ENCODE data around the gene ABCE1. TPM values are rescaled to one million over a fixed set of nuclear protein-coding genes. Genes with fewer than 3 reads are reported as not detected.

ABCE1 gene
- polyA plus RNA-seq, 2 of the 4 experiments (the other 2 are of a cell fraction): 113 to 120 TPM

DNA sequence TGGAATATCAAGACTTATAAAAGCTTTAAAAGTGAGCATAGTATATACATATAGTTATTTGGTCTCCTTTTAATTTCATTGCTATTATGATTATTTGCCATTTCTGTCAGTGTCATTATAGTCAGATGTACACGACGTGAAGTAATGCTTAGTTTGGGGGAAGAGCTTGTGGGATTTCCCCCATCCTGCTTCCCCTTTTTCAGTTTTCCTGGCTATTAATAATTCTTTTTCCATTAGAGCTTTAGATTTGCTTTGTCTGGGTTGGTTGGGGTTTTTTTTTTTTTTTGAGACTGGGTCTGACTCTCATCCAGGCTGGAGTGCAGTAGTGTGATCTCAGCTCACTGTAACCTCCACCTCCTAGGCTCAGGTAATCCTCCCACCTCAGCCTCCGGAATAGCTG, 5.4 kb downstream of the ABCE1 start:
- ChIA-PET CTCF (no interaction called here), POLR2A (no interaction called here)
- H3K4me2 ChIP-seq: no peak overlapping the region
- H3K9me3 ChIP-seq: no peaks in the 10 kb centered on the region
- no peak for TF ChIP-seq TP53 (CRISPR knock-in tag; IDR thresholded peaks at IDR 0.05)
- TF ChIP-seq HDAC2 (IDR thresholded peaks at IDR 0.05): no peak
- no peak for TF ChIP-seq ATOH8 (CRISPR knock-in tag; IDR thresholded peaks at IDR 0.05; ENCODE audit: low read depth)
- TF ChIP-seq CBX2 (IDR thresholded peaks at IDR 0.05; ENCODE audit: borderline replicate concordance, low read depth): no peak
- TF ChIP-seq BHLHE40 (IDR thresholded peaks at IDR 0.05; ENCODE audit: low read depth, low read length): no peak
- TF ChIP-seq RARB (CRISPR knock-in tag; IDR thresholded peaks at IDR 0.05): no peak
- no peak for TF ChIP-seq KDM1A (IDR thresholded peaks at IDR 0.05; ENCODE audit: low read depth)
- TF ChIP-seq, protein P1, sequence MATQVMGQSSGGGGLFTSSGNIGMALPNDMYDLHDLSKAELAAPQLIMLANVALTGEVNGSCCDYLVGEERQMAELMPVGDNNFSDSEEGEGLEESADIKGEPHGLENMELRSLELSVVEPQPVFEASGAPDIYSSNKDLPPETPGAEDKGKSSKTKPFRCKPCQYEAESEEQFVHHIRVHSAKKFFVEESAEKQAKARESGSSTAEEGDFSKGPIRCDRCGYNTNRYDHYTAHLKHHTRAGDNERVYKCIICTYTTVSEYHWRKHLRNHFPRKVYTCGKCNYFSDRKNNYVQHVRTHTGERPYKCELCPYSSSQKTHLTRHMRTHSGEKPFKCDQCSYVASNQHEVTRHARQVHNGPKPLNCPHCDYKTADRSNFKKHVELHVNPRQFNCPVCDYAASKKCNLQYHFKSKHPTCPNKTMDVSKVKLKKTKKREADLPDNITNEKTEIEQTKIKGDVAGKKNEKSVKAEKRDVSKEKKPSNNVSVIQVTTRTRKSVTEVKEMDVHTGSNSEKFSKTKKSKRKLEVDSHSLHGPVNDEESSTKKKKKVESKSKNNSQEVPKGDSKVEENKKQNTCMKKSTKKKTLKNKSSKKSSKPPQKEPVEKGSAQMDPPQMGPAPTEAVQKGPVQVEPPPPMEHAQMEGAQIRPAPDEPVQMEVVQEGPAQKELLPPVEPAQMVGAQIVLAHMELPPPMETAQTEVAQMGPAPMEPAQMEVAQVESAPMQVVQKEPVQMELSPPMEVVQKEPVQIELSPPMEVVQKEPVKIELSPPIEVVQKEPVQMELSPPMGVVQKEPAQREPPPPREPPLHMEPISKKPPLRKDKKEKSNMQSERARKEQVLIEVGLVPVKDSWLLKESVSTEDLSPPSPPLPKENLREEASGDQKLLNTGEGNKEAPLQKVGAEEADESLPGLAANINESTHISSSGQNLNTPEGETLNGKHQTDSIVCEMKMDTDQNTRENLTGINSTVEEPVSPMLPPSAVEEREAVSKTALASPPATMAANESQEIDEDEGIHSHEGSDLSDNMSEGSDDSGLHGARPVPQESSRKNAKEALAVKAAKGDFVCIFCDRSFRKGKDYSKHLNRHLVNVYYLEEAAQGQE (IDR thresholded peaks at IDR 0.05): no peak
- TF ChIP-seq, protein P2, sequence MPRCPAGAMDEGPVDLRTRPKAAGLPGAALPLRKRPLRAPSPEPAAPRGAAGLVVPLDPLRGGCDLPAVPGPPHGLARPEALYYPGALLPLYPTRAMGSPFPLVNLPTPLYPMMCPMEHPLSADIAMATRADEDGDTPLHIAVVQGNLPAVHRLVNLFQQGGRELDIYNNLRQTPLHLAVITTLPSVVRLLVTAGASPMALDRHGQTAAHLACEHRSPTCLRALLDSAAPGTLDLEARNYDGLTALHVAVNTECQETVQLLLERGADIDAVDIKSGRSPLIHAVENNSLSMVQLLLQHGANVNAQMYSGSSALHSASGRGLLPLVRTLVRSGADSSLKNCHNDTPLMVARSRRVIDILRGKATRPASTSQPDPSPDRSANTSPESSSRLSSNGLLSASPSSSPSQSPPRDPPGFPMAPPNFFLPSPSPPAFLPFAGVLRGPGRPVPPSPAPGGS (IDR thresholded peaks at IDR 0.05): no peak
- TF ChIP-seq HOXB13 (CRISPR knock-in tag; IDR thresholded peaks at IDR 0.05; ENCODE audit: low read depth): no peak
- no peak for TF ChIP-seq NFE2L2 (conservative IDR thresholded peaks at IDR 0.05; ENCODE audit: low read length)
- TF ChIP-seq MAX (IDR thresholded peaks at IDR 0.05): no peak
- no peak for TF ChIP-seq CBX8 (IDR thresholded peaks at IDR 0.05)
- no peak for TF ChIP-seq HEYL (CRISPR knock-in tag; IDR thresholded peaks at IDR 0.05)
- TF ChIP-seq TFCP2L1 (CRISPR knock-in tag; IDR thresholded peaks at IDR 0.05): no peak
- H3K4me1 ChIP-seq: peaks cover 18% of the 10 kb centered on the region; the same call in 1 of the 3 replicates
- H3K27ac ChIP-seq: no peak overlapping the region
- DNase-seq (ENCODE audit: low read depth in 1 of 2, low spot score in 1 of 2) (no peak), FAIRE-seq (no peak), ATAC-seq (no peak)
- H3K4me3 ChIP-seq: no peak overlapping the region
- 92% methylated on average over 3 of the region's 3 CpGs for WGBS (ENCODE audit: missing lambda C conversion rate)

- no peaks in the 10 kb centered on the region; the same call in 2 of the 3 replicates for H3K4me1 ChIP-seq
- POLR2A ChIA-PET: no interaction called here
- no peak overlapping the region for H3K4me2 ChIP-seq
- ATAC-seq: no peak
- no peak overlapping the region for H3K4me3 ChIP-seq
- CTCF ChIA-PET: no interaction called here
- H3K27ac ChIP-seq: no peak overlapping the region
- 83% methylated on average over 2 of the region's 2 CpGs for WGBS (ENCODE audit: missing lambda C conversion rate)
- no peaks in the 10 kb centered on the region for H3K9me3 ChIP-seq
- no peak for DNase-seq (ENCODE audit: low read depth in 1 of 2, low spot score in 1 of 2)
- no peak for FAIRE-seq
- TF ChIP-seq ZC3H11A (IDR thresholded peaks at IDR 0.05) (no peak), SREBF2 (IDR thresholded peaks at IDR 0.05) (no peak), RFX5 (IDR thresholded peaks at IDR 0.05) (no peak), NFE2L2 (conservative IDR thresholded peaks at IDR 0.05; ENCODE audit: low read length) (no peak), RAD21 (conservative IDR thresholded peaks at IDR 0.05 in 1 of 2, IDR thresholded peaks at IDR 0.05 in 1 of 2) (no peak), ESRRA (IDR thresholded peaks at IDR 0.05; ENCODE audit: borderline replicate concordance, low read length) (no peak), NPAS2 (CRISPR knock-in tag; IDR thresholded peaks at IDR 0.05; ENCODE audit: borderline replicate concordance) (no peak), EP300 (IDR thresholded peaks at IDR 0.05) (no peak), RNF2 (IDR thresholded peaks at IDR 0.05; ENCODE audit: borderline replicate concordance, low read depth) (no peak), PHF8 (IDR thresholded peaks at IDR 0.05; ENCODE audit: borderline replicate concordance, low read depth) (no peak)
- TF ChIP-seq, protein P2 (IDR thresholded peaks at IDR 0.05): no peak
- TF ChIP-seq, protein P1 (IDR thresholded peaks at IDR 0.05): no peak
Measured at GRCh38 chr4:145107126-145107525, 9.0 kb downstream of the ABCE1 start.

Measured in A549 (cell line).